GM12891 (cell line): ENCODE data around the gene GJD3.
A peak's percentile ranks its signal among the peaks of the same experiment; 100 is the strongest.

Experiments used
- POLR2AphosphoS5 ChIP-seq: IDR thresholded peaks from 2 replicates; pipeline ENCODE4 v1.6.1; 2011; ENCODE audit warnings: low read depth, low read length, control low read depth
- SPI1 ChIP-seq: IDR thresholded peaks from 2 replicates; pipeline ENCODE4 v1.6.1; 2011; ENCODE audit warnings: low read depth, low read length, control low read depth
- TAF1 ChIP-seq: IDR thresholded peaks from 2 replicates; pipeline ENCODE4 v1.6.1; 2011; ENCODE audit warnings: low read depth, low read length, control low read depth

DNA sequence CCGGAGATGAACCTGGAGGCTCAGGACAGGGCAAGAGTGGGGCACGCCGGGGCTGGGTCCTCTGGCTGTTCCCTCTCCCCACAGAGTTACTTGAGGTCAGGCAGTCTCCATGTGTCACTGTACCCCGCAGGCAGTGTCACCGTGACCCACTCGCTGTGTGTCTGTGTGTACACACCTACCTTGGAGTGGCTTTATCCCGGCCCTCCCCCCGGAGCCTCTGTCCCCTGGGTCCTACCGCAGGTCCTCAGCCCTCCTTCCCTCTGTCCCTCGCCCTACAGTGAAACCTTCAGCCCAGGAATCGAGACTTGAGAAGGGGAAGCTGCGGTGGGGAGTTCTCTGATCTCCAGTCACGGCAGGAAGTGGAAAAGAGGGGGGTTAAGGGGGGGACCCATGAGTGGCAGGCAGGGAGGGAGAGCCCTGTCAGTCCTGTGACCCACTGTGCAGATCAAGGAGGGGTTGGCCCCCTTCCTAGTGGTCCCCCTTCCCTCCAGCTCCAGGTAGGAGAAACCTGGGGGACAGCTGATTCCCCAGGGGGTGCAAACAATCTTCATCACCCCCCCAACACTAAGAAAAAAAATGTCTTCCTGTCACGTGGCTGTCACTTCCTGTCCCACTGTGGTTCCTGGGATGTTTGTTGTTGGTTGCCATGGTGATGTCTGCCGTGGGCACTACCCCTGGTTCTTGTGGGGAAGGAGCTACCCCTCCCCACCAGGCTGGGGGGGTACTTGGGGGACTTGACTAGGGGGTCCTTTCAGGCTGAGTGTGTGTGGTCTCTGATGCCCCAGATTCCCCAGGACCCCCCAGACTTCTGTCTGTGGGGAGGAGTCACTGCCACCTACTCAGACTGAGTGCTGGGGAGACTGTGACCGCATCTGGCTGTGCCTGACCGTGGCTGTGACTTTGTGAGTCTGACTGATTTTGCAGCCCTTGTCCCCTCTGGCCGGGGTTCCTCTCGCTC is 41.9 kb downstream of the GJD3 start:
- TF ChIP-seq POLR2AphosphoS5 (peak; percentile 85), SPI1 (peak; percentile 87), TAF1 (peak; percentile 56; the same call in 1 of the 2 replicates)
